NB4 (cell line): ENCODE data around the gene RAPSN.
A peak's percentile ranks its signal among the peaks of the same experiment; 100 is the strongest.

Source experiments
- DNase-seq: peaks from one replicate; pipeline ENCODE4 v3.0.0; 2010; ENCODE audit warnings: low read depth
- H3K4me3 ChIP-seq: one replicate; pipeline ENCODE4 v1.5.1; 2011; ENCODE audit warnings: mild to moderate bottlenecking, low read depth, low read length, moderate library complexity
- MYC ChIP-seq: IDR thresholded peaks from 2 replicates; pipeline ENCODE4 v1.6.1; 2011; ENCODE audit warnings: low read depth, low read length
- POLR2A ChIP-seq: IDR thresholded peaks from 2 replicates; pipeline ENCODE4 v1.6.1; 2011; ENCODE audit warnings: mild to moderate bottlenecking; ENCODE audit not compliant: insufficient read length; ENCODE audit errors: extremely low read depth
- TF ChIP-seq, protein P1 (sequence below): IDR thresholded peaks from one replicate; pipeline ENCODE4 v1.5.1; 2012; ENCODE audit warnings: low read depth, low read length
- TF ChIP-seq, protein P2 (sequence below): IDR thresholded peaks from 2 replicates; pipeline ENCODE4 v1.6.1; 2011; ENCODE audit warnings: low read depth, low read length

RAPSN gene

DNA sequence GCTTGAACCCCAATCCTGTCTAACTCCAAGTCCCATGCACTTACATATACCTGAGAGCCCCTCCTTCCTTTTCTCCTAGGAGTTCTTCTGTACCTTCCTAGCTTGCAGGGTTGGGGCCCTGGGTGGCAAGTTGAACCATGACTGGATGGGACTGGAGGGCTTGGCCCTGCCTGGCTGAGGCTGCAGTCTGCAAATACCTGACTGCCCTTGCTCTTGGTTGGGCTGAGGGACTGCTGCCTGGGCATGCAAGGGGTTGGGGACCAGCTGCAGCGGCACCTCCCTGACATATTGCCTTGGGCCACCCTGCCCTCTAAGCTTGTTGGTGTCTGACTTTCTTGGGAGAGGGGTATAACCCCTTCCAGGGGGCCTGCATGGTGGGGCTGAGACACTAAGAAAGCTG is 50.4 kb downstream of the RAPSN start:
- TF ChIP-seq, protein P1, sequence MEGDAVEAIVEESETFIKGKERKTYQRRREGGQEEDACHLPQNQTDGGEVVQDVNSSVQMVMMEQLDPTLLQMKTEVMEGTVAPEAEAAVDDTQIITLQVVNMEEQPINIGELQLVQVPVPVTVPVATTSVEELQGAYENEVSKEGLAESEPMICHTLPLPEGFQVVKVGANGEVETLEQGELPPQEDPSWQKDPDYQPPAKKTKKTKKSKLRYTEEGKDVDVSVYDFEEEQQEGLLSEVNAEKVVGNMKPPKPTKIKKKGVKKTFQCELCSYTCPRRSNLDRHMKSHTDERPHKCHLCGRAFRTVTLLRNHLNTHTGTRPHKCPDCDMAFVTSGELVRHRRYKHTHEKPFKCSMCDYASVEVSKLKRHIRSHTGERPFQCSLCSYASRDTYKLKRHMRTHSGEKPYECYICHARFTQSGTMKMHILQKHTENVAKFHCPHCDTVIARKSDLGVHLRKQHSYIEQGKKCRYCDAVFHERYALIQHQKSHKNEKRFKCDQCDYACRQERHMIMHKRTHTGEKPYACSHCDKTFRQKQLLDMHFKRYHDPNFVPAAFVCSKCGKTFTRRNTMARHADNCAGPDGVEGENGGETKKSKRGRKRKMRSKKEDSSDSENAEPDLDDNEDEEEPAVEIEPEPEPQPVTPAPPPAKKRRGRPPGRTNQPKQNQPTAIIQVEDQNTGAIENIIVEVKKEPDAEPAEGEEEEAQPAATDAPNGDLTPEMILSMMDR, result no peak
- TF ChIP-seq POLR2A (no peak), MYC (no peak)
- TF ChIP-seq, protein P2, sequence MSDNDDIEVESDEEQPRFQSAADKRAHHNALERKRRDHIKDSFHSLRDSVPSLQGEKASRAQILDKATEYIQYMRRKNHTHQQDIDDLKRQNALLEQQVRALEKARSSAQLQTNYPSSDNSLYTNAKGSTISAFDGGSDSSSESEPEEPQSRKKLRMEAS, result no peak
- no peak for DNase-seq
- H3K4me3 ChIP-seq, result no peak overlapping the region

DNA sequence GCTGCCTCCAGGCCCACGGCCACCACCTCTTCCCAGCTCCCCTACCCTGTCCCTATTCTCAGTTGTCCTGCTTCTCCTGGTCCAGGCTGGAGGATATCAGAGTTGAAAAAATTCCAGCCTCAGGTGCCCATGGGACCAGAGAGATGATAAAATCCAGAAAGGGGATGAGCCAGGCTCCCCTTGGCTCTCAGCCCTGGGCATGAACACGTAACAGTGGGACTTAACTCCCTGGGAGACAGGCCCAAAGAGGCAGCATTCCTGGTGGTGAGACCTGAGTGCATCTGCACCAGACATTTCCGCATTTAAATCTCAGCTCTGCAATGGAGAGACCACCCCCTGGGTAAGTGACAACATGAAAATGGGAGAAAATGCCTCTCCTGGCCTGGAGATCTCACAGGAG is 50.9 kb downstream of the RAPSN start:
- no peak overlapping the region for H3K4me3 ChIP-seq
- TF ChIP-seq, protein P2, result no peak
- no peak for TF ChIP-seq POLR2A
- TF ChIP-seq MYC, result no peak
- TF ChIP-seq, protein P1, result no peak
- DNase-seq, result no peak

DNA sequence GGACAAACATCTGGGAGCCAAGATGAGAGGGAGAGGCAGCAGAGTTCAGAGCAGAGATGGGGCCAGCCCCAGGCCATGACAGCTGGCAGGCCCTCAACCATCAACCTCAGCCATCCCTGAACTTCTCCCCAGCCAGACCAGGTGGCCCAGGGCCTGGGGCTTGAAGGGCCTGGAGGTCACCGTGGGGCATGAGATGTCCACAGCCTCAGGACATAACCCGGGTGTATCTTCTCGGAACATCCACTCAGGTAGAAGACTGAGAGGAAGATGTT is 53.0 kb downstream of the RAPSN start:
- H3K4me3 ChIP-seq, result no peak overlapping the region
- TF ChIP-seq, protein P2, result no peak
- no peak for TF ChIP-seq MYC
- no peak for DNase-seq

DNA sequence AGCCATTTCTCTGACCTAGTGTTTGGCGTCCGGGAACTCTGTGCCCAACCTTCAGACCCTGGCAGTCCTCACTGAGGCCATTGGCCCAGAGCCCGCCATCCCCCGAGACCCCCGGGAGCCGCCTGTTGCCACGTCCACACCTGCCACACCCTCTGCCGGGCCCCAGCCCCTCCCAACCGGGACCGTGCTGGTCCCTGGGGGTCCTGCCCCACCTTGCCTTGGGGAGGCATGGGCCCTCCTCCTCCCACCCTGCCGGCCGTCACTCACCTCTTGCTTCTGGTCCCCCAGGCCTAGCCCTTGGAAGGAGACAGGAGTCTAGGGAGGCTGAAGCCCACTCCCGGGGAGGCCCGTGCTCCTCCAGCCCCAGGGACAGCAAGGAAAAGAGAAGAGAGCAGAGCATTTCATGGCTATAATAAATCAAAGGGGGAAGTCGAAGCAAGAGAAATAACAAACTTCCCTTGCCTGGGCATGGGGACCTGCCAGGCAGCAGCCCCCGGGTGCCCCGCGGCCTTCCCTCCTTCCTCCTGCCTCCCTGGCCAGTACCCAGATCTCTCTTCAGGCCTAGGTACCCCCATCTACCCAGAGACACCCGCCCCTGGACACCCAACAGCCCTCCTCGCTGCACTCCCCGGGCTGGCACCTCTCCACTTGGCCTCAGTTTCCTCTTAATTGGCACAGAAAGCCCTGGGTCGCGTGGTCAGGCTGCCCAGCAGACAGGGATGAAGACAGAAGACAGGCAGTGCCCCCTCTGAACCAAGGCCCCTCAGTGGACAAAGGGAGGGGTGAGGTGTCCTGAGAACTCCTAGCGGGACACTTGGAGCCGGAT is 53.5 kb downstream of the RAPSN start:
- TF ChIP-seq MYC (no peak), POLR2A (no peak)
- TF ChIP-seq, protein P1, result no peak
- TF ChIP-seq, protein P2, result no peak
- peak; percentile 79 for DNase-seq
- H3K4me3 ChIP-seq, result peak overlapping the region; percentile 49

DNA sequence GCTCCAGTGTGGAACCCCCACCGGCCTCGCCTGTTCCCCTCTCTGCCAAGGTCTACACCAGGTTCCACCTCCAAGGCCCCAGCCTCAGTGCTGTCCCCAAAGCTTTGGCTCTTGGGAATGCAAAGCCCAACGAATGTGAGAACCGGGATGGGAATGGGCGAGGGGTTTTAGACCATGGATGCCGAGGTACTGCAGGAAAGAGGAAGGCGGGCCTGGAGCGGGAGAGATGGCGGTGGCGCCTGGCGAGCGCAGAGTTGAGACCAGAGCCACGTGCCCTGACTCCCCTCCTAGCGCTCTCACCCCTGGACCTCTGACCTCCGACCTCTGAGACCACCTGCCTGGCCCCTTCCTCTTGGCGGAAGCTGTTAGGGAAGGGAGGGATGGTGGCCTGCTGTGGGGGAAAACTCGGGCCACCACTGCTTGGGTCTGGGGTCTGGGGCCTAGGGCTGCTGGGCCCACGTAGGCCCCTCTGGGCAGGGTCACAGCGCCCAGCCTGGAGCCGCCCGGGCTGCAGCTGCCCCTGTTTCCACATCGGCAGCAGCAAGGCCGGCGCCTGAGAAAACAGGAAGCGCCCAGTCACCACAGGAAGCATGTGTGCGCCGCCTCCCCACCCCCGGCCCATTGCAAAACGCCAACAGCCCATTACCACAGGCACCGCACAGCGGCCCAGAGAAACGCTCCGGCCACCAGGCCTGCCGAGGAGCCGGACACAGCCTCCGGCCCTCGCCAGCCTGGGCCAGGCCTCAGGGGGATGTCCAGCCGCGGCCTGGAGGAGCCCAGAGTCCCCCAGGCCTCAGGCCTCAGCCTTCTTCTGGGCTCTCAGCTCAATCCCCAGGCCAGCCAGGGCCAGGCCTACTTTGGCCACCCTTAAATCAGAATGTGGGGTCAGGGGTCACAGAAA is 54.4 kb downstream of the RAPSN start:
- peak; percentile 95 for DNase-seq
- TF ChIP-seq, protein P2, result peak; percentile 85
- TF ChIP-seq MYC (peak; percentile 95), POLR2A (peak; percentile 40)
- TF ChIP-seq, protein P1, result no peak
- H3K4me3 ChIP-seq, result peak overlapping the region; percentile 49

DNA sequence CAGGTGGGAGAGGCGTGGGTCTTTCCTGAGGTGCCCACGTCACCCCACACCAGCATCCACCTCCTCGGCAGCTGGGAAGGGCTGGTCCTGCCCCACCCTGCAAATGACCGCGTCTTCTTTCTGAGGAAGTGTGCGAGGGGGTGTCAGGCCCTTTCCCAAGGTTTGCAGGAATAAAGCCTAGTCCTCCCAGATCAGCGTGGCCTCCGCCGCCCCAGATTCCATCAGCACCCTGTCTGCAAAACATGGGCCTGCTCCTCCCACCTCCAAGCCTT is 55.0 kb downstream of the RAPSN start:
- no peak overlapping the region for H3K4me3 ChIP-seq
- DNase-seq, result no peak
- no peak for TF ChIP-seq MYC
- TF ChIP-seq POLR2A, result no peak
- TF ChIP-seq, protein P1, result no peak
- TF ChIP-seq, protein P2, result no peak
